ENCODE results near the gene USP3. TPM values are rescaled to one million over a fixed set of nuclear protein-coding genes. Genes with fewer than 3 reads are reported as not detected.
"Not testable (repeated sequence)": the region's sequence is repeated elsewhere in the genome, so short reads cannot be mapped to it uniquely, and the experiment has no call there.

Gene USP3
- polyA plus RNA-seq, 1 of the 3 experiments (the other 2 are of a cell fraction) = 9.3 TPM

- Histone ChIP-seq H3K4me1 (ENCODE audit: control insufficient read depth in 1 of 2, insufficient read depth in 2 of 2, low read depth in 1 of 2, low read length in 1 of 2) (peaks cover 8 to 39% of the 10 kb centered on the region in 2 experiments; a peak in 3 of 4 replicates), H3K4me3 (ENCODE audit: low read depth in 2 of 2, low read length in 1 of 2) (no peak overlapping the region), H3K36me3 (replicated peaks in 1 of 2; ENCODE audit: control insufficient read depth in 1 of 2, insufficient read depth in 2 of 2, low read length in 1 of 2) (no peaks in the 10 kb centered on the region), H3K9me3 (no peaks in the 10 kb centered on the region), H3K9ac (no peak overlapping the region), H3K79me2 (ENCODE audit: insufficient read depth) (peaks cover 100% of the 10 kb centered on the region), H3F3A (replicated peaks; ENCODE audit: insufficient read depth) (peaks cover 3% of the 10 kb centered on the region), H2AFZ (ENCODE audit: low read depth) (no peak overlapping the region), H3K27me3 (ENCODE audit: insufficient read depth) (no peaks in the 10 kb centered on the region), H4K20me1 (ENCODE audit: insufficient read depth) (peaks cover 82% of the 10 kb centered on the region), H3K27ac (ENCODE audit: low read depth in 2 of 2, low read length in 1 of 2) (no peak overlapping the region), H3K9me2 (no peaks in the 10 kb centered on the region), H3K4me2 (no peak overlapping the region)
- TF ChIP-seq GATA2 (CRISPR knock-in tag; IDR thresholded peaks at IDR 0.05) (no peak), GABPA (IDR thresholded peaks at IDR 0.05; ENCODE audit: low read depth) (no peak), CHD2 (IDR thresholded peaks at IDR 0.05; ENCODE audit: low read length, partially characterized antibody) (no peak)
- no peak for DNase-seq
- ChIA-PET POLR2A (no interaction called here), CTCF (no interaction called here)
- 90% methylated on average over 7 of the region's 7 CpGs for WGBS (ENCODE audit: low lambda C conversion rate)
Measured at GRCh38 chr15:63519548-63520178, 15.3 kb downstream of the USP3 start.

- POLR2A ChIA-PET = interaction anchor here (0.9 kb wide), 1 partner anchor 15 kb away, joined by 3 read pairs; no protein-coding TSS in a partner anchor
Measured at GRCh38 chr15:63520462-63520861, 16.1 kb downstream of the USP3 start.

GRCh38 chr15:63522225-63522578, 17.8 kb downstream of the USP3 start:
- Histone ChIP-seq H3K9ac (no peak overlapping the region), H3K27me3 (ENCODE audit: insufficient read depth) (no peaks in the 10 kb centered on the region), H3K27ac (ENCODE audit: low read depth in 2 of 2, low read length in 1 of 2) (no peak overlapping the region), H3K36me3 (replicated peaks in 1 of 2; ENCODE audit: control insufficient read depth in 1 of 2, insufficient read depth in 2 of 2, low read length in 1 of 2) (no peaks in the 10 kb centered on the region), H3K79me2 (ENCODE audit: insufficient read depth) (peaks cover 100% of the 10 kb centered on the region), H3K9me2 (no peaks in the 10 kb centered on the region), H2AFZ (ENCODE audit: low read depth) (no peak overlapping the region), H4K20me1 (ENCODE audit: insufficient read depth) (peaks cover 83% of the 10 kb centered on the region), H3K4me2 (no peak overlapping the region), H3K4me1 (ENCODE audit: control insufficient read depth in 1 of 2, insufficient read depth in 2 of 2, low read depth in 1 of 2, low read length in 1 of 2) (peaks cover 2 to 20% of the 10 kb centered on the region in 2 experiments; a peak in 3 of 4 replicates), H3K4me3 (ENCODE audit: low read depth in 2 of 2, low read length in 1 of 2) (no peak overlapping the region), H3K9me3 (no peaks in the 10 kb centered on the region), H3F3A (replicated peaks; ENCODE audit: insufficient read depth) (peaks cover 3% of the 10 kb centered on the region)
- POLR2A ChIA-PET = no interaction called here
- WGBS (ENCODE audit: low lambda C conversion rate) = 87% methylated on average over 3 of the region's 3 CpGs
- CTCF ChIA-PET = interaction anchor here (1.1 to 1.2 kb wide), 2 partner anchors 10 to 55 kb away, joined by 3 read pairs; no protein-coding TSS in a partner anchor
- TF ChIP-seq NRF1 (IDR thresholded peaks at IDR 0.05; ENCODE audit: low read depth, low read length) = no peak
- TF ChIP-seq JUND (IDR thresholded peaks at IDR 0.05) = no peak
- DNase-seq = no peak

More at GRCh38 chr15:63520462-63520861, 16.1 kb downstream of the USP3 start:
- H2AFZ ChIP-seq (ENCODE audit: low read depth); H3K9ac ChIP-seq; H3K27ac ChIP-seq (ENCODE audit: low read depth in 2 of 2, low read length in 1 of 2); CTCF ChIA-PET; H3K4me2 ChIP-seq; H3F3A ChIP-seq (replicated peaks; ENCODE audit: insufficient read depth); H3K36me3 ChIP-seq (replicated peaks in 1 of 2; ENCODE audit: control insufficient read depth in 1 of 2, insufficient read depth in 2 of 2, low read length in 1 of 2); H3K9me2 ChIP-seq; H3K4me3 ChIP-seq (ENCODE audit: low read depth in 2 of 2, low read length in 1 of 2); H3K27me3 ChIP-seq (ENCODE audit: insufficient read depth); DNase-seq; H3K9me3 ChIP-seq: not testable (repeated sequence)
- Histone ChIP-seq H3K4me1 (ENCODE audit: control insufficient read depth in 1 of 2, insufficient read depth in 2 of 2, low read depth in 1 of 2, low read length in 1 of 2) (peaks cover 4 to 31% of the 10 kb centered on the region in 2 experiments; a peak in 3 of 4 replicates), H3K79me2 (ENCODE audit: insufficient read depth) (peaks cover 100% of the 10 kb centered on the region), H4K20me1 (ENCODE audit: insufficient read depth) (peaks cover 90% of the 10 kb centered on the region)
- 94% methylated on average over 7 of the region's 7 CpGs for WGBS (ENCODE audit: low lambda C conversion rate)

Measured in SK-N-SH (cell line).